PC-3 (cell line): ENCODE results near the gene LIG1. TPM values are rescaled to one million over a fixed set of nuclear protein-coding genes. Genes with fewer than 3 reads are reported as not detected.
A peak's percentile ranks its signal among the peaks of the same experiment; 100 is the strongest.
"Not testable (repeated sequence)": the region's sequence is repeated elsewhere in the genome, so short reads cannot be mapped to it uniquely, and the experiment has no call there.

Experiments
- ATAC-seq: fragments of 200-7000 bp; cut with Tn5 transposase; 2 replicates; pipeline ENCODE4 v1.9.1; 2020; ENCODE audit warnings: mild to moderate bottlenecking, moderate library complexity
- BruUV-seq: library from RNA; stranded (reverse); fragments of 400-500 nt; replicated peaks from 2 replicates; lab custom pipeline; 2021; lab: Mats Ljungman, UMichigan
- CTCF ChIA-PET: fragments of 300-600 bp; sonication (Branson Sonifier 250); formaldehyde crosslinking; loops from one replicate; lab custom pipeline; 2022; ENCODE audit warnings: antibody characterized with exemption; lab: Charles Lee
- POLR2A ChIA-PET: fragments of 300-600 bp; sonication (Branson Sonifier 250); formaldehyde crosslinking; loops from one replicate; lab custom pipeline; 2022; ENCODE audit warnings: antibody characterized with exemption; ENCODE audit not compliant: unreplicated experiment; lab: Charles Lee
- DNase-seq: peaks from one replicate; pipeline ENCODE4 v3.0.0-alpha.2; 2015
- H2AFZ ChIP-seq: fragments of 300-600 bp; sonication (generic); 2 replicates; pipeline ENCODE4 v1.6.0; 2016; ENCODE audit warnings: antibody characterized with exemption, low read length
- H3F3A ChIP-seq: fragments of 300-600 bp; sonication (generic); one replicate; pipeline ENCODE4 v1.6.0; 2017; ENCODE audit warnings: antibody characterized with exemption, low read length, control low read depth, mild to moderate bottlenecking; ENCODE audit not compliant: unreplicated experiment
- H3K27ac ChIP-seq: fragments of 300-600 bp; sonication (generic); 2 replicates; pipeline ENCODE4 v1.5.1; 2016; ENCODE audit warnings: mild to moderate bottlenecking, low read length
- H3K27me3 ChIP-seq: fragments of 300-600 bp; sonication (generic); 2 replicates; pipeline ENCODE4 v1.6.1; 2016; ENCODE audit warnings: low read length, mixed read lengths
- H3K36me3 ChIP-seq: fragments of 300-600 bp; sonication (generic); 2 replicates; pipeline ENCODE4 v1.6.1; 2016; ENCODE audit warnings: low read depth, mixed run types, low read length, mixed read lengths
- H3K4me1 ChIP-seq: fragments of 300-600 bp; sonication (generic); 2 replicates; pipeline ENCODE4 v1.5.1; 2016; ENCODE audit warnings: low read length; ENCODE audit not compliant: insufficient read depth
- H3K4me2 ChIP-seq: fragments of 300-600 bp; sonication (generic); 2 replicates; pipeline ENCODE4 v1.6.0; 2016; ENCODE audit warnings: low read length
- H3K4me3 ChIP-seq: fragments of 300-600 bp; sonication (generic); 2 replicates; pipeline ENCODE4 v1.5.1; 2016; ENCODE audit warnings: mild to moderate bottlenecking, low read length, mixed read lengths
- H3K79me2 ChIP-seq: fragments of 300-600 bp; sonication (generic); 2 replicates; pipeline ENCODE4 v1.6.1; 2017; ENCODE audit warnings: low read length, mixed read lengths
- H3K9ac ChIP-seq: fragments of 300-600 bp; sonication (generic); 2 replicates; pipeline ENCODE4 v1.6.0; 2016; ENCODE audit warnings: mild to moderate bottlenecking, low read length
- H3K9me2 ChIP-seq: fragments of 300-600 bp; sonication (generic); replicated peaks from 2 replicates; pipeline ENCODE4 v1.6.1; 2016; ENCODE audit warnings: mixed run types, low read length, mixed read lengths
- H3K9me3 ChIP-seq: fragments of 300-600 bp; sonication (generic); 2 replicates; pipeline ENCODE4 v1.6.1; 2016; ENCODE audit warnings: low read length, mixed read lengths
- H4K20me1 ChIP-seq: fragments of 300-600 bp; sonication (generic); 2 replicates; pipeline ENCODE4 v1.6.1; 2016; ENCODE audit warnings: low read length, mixed read lengths
- EZH2 ChIP-seq: fragments of 300-600 bp; sonication (generic); IDR thresholded peaks from one replicate; pipeline ENCODE4 v1.6.1; 2017; ENCODE audit warnings: antibody characterized with exemption, mild to moderate bottlenecking, low read length; ENCODE audit not compliant: unreplicated experiment
- EZH2phosphoT487 ChIP-seq: fragments of 300-600 bp; sonication (generic); IDR thresholded peaks from 2 replicates; pipeline ENCODE4 v1.6.1; 2018; ENCODE audit warnings: mild to moderate bottlenecking, antibody characterized with exemption, low read length, borderline replicate concordance
- intact Hi-C: fragments of 100-400 bp; cut with micrococcal nuclease; formaldehyde crosslinking; loops from 2 replicates; pipeline ENCODE4 v1.9.0; 2023
- total RNA-seq: library from RNA; depleted of rRNA; stranded (reverse); fragments of >200 nt; gene quantifications from 2 replicates; pipeline ENCODE4 v1.2.3, GENCODE V29; 2014
- TF ChIP-seq, protein P1 (sequence below): fragments of 300-600 bp; sonication (generic); conservative IDR thresholded peaks from 2 replicates; pipeline ENCODE4 v1.5.1; 2017; ENCODE audit warnings: antibody characterized with exemption, low read depth, mild to moderate bottlenecking, low read length

Gene LIG1
- total RNA-seq, 1 experiment from 2014 or later = 67.5 TPM

DNA sequence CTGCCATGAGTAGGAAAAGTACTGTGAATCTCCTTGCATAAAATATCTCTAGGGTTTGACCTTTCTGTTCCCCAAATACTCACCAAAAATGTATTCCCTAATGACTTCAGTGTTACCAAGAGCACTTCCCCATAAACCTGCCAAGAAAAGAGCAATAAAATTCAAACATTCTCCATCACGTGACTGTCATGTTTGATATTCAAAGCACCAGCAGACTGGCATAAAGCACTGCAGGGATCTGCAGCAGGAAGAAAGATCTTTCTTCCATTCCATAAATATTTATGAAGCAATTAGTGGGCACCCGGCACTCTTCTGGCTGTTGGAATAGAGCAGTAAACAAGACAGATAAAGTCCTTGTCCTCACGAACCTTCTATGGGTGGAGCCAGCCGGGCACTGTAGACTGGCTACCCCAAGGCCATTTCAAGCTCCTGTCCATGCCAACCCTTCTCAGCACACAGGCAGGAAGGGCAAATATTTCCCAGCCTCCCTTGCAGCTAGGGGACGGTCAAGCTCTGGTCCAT lies 79.8 kb downstream of the LIG1 start:
- no peaks in the 10 kb centered on the region for H3K9me2 ChIP-seq
- no peaks in the 10 kb centered on the region for H3K79me2 ChIP-seq
- TF ChIP-seq EZH2 = no peak
- no peak for TF ChIP-seq EZH2phosphoT487
- TF ChIP-seq, protein P1, sequence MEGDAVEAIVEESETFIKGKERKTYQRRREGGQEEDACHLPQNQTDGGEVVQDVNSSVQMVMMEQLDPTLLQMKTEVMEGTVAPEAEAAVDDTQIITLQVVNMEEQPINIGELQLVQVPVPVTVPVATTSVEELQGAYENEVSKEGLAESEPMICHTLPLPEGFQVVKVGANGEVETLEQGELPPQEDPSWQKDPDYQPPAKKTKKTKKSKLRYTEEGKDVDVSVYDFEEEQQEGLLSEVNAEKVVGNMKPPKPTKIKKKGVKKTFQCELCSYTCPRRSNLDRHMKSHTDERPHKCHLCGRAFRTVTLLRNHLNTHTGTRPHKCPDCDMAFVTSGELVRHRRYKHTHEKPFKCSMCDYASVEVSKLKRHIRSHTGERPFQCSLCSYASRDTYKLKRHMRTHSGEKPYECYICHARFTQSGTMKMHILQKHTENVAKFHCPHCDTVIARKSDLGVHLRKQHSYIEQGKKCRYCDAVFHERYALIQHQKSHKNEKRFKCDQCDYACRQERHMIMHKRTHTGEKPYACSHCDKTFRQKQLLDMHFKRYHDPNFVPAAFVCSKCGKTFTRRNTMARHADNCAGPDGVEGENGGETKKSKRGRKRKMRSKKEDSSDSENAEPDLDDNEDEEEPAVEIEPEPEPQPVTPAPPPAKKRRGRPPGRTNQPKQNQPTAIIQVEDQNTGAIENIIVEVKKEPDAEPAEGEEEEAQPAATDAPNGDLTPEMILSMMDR = no peak
- H3K27ac ChIP-seq = no peak overlapping the region
- H3K4me1 ChIP-seq = no peaks in the 10 kb centered on the region
- H3K36me3 ChIP-seq = no peaks in the 10 kb centered on the region
- no peaks in the 10 kb centered on the region for H4K20me1 ChIP-seq
- H3K9ac ChIP-seq = no peak overlapping the region
- CTCF ChIA-PET = no interaction called here
- no peaks in the 10 kb centered on the region for H3K9me3 ChIP-seq
- intact Hi-C loops = no loop called here
- no peak overlapping the region for H2AFZ ChIP-seq
- no peak overlapping the region for H3K4me2 ChIP-seq
- BruUV-seq = no TSS peak
- DNase-seq (no peak), ATAC-seq (no peak; the same call in 1 of the 2 replicates)
- no peaks in the 10 kb centered on the region for H3K27me3 ChIP-seq
- no peak overlapping the region for H3K4me3 ChIP-seq
- H3F3A ChIP-seq = no peaks in the 10 kb centered on the region
- POLR2A ChIA-PET = no interaction called here

DNA sequence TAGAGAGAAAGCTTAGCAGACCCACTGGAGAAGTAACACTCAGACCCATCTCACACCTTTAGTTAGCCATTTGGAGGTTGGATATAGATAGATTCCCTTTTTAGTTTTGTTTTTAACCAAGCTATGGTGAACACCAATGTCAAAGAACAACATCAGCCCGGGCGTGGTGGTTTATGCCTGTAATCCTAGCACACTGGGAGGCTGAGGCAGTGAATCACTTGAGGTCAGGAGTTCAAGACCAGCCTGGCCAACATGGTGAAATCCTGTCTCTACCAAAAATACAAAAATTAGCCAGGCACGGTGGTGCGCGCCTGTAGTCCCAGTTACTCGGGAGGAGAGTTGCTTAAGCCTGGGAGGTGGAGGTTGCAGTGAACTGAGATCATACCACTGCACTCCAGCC lies 81.2 kb downstream of the LIG1 start:
- ATAC-seq, DNase-seq, H3K9me3 ChIP-seq, H4K20me1 ChIP-seq, H2AFZ ChIP-seq, H3K79me2 ChIP-seq, BruUV-seq, intact Hi-C loops, H3K27me3 ChIP-seq, H3K4me1 ChIP-seq, H3K4me2 ChIP-seq, CTCF ChIA-PET, H3F3A ChIP-seq, POLR2A ChIA-PET, H3K36me3 ChIP-seq, H3K9me2 ChIP-seq, H3K27ac ChIP-seq, H3K4me3 ChIP-seq, H3K9ac ChIP-seq: not testable (repeated sequence)

DNA sequence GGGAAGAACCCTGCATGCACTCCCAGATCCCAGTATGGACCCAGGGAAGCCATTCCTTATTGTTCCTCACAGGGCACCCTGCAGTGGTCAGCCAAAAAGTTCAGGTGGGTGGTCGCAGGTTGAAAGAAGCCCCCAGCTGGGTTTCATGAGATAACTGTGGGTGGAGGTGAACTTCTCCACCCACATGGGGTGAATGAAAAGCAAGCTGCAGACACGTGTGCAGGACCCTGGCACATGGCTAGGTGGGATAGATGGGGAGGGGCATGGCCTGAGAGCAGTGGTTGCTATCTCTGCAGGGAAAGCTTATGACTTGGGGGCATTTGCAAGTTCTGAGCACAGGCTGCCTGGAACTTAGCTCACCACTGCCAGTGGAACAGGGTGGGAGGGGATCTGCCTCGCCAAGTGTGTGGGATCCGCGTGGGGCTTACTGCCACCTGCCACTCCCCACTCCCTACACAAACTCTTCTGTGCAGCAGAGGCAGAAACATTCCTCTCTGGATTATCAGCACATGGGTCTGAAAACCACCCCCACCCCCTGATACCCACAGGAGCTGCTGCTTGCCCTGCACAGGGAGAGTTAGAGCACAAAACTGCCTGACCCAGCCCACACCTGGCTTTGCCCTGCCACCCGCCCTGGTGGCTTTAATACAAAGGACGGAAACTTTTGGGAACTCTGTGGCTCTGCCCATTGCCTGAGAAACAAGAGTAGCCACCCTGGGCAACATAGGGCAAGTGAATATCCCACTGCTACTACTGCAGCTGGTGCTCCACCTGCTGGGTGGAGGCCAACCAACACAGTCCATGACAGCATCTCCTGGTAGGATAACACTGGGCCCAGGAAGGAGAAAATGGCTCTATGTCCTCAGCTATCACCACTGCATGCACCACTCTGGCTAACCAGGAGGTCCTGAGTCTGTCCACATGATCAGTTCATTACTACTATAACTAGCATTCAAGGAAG lies 84.0 kb downstream of the LIG1 start:
- H3K36me3 ChIP-seq = no peaks in the 10 kb centered on the region
- H3F3A ChIP-seq = no peaks in the 10 kb centered on the region
- no TSS peak for BruUV-seq
- no peak overlapping the region for H3K9ac ChIP-seq
- ChIA-PET POLR2A (no interaction called here), CTCF (no interaction called here)
- no peak for DNase-seq
- ATAC-seq = no peak
- H4K20me1 ChIP-seq = no peaks in the 10 kb centered on the region
- H3K9me2 ChIP-seq = no peaks in the 10 kb centered on the region
- intact Hi-C loops = no loop called here
- H2AFZ ChIP-seq = no peak overlapping the region
- no peaks in the 10 kb centered on the region for H3K79me2 ChIP-seq
- H3K27ac ChIP-seq = no peak overlapping the region
- H3K4me2 ChIP-seq = no peak overlapping the region
- no peaks in the 10 kb centered on the region for H3K4me1 ChIP-seq
- no peaks in the 10 kb centered on the region for H3K9me3 ChIP-seq
- no peak overlapping the region for H3K4me3 ChIP-seq
- H3K27me3 ChIP-seq = no peaks in the 10 kb centered on the region
- no peak for TF ChIP-seq EZH2
- TF ChIP-seq, protein P1 = peak; percentile 32
